ENCODE measurements around the gene TRIM69.

GRCh38 chr15:44763187-44763586 is 26.9 kb downstream of the TRIM69 start:
- TF ChIP-seq CTCF (IDR thresholded peaks at IDR 0.05) (no peak), EP300 (IDR thresholded peaks at IDR 0.05) (no peak), POLR2A (IDR thresholded peaks at IDR 0.05) (no peak)
